ENCODE measurements around the gene FRRS1.

Gene FRRS1

GRCh38 chr1:99675292-99675691 lies 91.1 kb downstream of the FRRS1 start:
- no peak for DNase-seq

DNA sequence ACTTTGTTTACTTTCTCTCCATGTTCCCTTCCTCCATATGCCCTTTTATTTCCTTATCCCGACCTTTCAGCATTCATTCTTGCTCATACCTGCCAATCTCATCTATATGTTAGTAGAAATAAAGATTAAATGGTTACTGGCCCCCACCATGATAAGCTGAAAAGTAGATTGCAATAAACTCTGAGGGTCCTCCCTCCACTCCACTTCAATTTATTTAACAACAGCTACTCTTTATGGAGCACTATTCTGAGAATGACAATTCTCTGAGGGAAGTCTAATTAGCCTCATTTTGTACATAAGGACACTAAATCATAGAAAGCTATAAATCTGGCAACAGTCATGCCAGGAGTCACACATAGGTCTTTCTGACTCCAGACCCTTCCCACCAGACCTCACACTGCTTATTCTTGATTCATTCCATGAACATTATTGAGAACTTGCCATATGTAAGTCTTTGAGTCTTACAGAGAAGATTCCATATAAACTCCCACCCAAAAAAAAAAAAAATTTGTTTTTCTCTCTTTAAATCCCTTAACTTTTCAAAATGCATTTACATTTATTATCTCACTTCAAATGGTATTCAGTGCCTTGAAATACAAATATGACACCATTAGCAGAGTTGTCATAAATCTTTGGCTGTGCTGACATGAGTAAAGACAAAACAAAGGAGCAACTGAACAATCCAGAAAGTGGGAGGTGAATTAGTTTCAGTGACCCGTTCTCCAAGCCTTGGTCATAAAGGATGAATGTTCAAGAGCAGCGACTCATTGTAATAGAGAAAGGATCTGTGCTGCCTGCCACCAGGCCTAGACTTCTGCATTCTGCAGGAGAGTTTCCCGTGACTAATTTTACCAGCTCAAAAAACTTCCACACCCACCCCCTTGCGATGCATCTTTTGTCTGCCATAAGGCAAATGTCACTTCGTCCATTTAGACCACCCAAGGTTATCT lies 92.0 kb downstream of the FRRS1 start:
- no peak for DNase-seq

GRCh38 chr1:99673315-99673714 lies 93.1 kb downstream of the FRRS1 start:
- no peak for DNase-seq

DNA sequence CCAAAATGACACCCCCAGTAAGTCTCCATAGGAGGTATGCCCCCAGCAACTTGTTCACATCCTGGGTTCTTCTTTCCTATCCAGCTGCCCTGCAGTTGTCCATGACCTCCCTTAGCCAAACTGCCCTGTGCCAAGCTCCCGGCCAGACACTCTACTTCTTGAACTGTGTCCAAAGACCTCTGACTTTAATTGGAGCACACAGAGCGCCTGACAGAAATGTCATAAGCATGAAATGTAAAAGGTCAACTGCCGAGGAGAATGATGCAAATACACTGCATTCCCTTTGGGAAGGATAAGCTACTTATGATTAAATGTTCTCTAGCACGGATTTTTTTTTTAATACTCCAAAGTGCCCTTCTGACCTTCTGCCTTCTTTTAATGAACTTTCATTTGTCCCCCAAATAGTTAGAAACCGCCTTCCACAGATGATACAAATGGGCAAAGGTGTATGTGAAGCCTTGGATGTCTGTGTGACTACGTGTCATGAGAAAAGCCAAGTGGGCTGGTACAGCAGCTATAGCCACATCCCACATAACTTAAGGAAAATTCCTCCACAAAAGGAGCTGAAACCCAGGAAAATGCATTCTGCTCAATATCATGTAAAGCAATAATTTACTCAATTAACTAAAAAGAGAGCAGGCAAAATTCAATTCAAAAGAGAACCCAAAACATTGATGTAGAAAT lies 93.8 kb downstream of the FRRS1 start:
- no peak for DNase-seq

DNA sequence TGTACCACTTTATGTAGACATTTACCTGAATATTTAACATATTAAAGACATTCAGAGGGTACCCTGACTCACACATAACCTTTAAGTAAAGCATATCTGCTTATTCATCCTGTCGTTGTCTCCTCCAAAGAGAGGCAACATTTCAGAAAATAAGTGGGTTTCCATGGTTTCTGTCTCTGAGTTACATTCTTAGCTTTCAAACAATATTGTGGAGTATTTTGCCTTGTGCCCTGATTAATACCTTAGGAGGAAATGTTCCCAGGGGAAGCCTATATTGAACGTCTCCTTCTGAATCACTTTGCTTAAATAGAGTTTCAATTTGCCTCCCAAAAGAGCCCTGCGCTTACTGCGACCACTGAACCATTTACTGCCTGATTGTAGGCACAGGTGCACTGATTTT lies 94.4 kb downstream of the FRRS1 start:
- DNase-seq, result no peak

GRCh38 chr1:99670583-99670982 lies 95.9 kb downstream of the FRRS1 start:
- DNase-seq, result no peak

GRCh38 chr1:99669821-99670220 lies 96.6 kb downstream of the FRRS1 start:
- no peak for DNase-seq

GRCh38 chr1:99669376-99669775 lies 97.1 kb downstream of the FRRS1 start:
- DNase-seq, result no peak

DNA sequence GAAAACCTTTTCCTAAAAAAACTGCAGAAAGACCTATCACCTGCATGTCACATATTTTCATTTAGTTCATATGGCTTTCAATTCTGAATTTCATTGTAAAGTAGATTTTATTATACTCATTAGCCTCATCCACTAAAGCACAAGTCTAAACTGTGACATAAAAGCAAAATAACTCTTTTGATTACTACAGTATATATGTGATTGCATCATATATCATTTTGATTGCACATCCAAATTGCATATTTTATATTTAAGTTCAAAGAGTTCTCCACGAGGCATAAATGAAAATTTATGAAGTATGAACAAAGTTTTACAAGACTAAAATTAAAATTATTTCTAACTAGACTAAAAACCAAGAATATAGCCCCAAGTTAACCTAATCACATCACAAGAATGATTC lies 101.2 kb downstream of the FRRS1 start:
- DNase-seq, result no peak

- no peak for DNase-seq
Observed at GRCh38 chr1:99663501-99663900, 102.9 kb downstream of the FRRS1 start.

DNA sequence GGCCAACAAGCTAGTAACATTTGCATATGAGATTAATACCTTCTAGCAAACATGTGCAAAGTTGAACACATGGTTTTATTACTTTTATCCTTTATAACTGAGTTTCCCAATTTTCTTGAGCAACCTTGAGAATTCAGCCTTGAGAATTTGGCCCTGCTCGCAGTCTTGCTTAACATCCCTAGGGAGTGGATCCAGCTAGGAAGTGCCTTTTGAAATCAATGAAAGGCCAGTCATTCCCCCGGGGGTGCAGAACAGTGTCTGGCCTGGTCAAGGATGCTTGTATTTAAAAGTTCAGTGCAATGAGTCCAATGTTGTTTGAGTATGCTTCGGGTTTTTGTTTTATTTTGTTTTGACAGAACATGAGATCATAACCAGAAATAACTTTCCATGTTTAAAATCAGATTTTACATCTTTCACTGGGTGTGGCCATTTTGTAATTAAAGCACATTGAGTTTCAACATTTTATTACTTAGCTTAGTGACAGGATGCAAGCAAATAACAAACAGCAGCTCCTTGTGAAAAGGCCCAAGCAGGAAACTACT lies 103.8 kb downstream of the FRRS1 start:
- DNase-seq, result no peak

DNA sequence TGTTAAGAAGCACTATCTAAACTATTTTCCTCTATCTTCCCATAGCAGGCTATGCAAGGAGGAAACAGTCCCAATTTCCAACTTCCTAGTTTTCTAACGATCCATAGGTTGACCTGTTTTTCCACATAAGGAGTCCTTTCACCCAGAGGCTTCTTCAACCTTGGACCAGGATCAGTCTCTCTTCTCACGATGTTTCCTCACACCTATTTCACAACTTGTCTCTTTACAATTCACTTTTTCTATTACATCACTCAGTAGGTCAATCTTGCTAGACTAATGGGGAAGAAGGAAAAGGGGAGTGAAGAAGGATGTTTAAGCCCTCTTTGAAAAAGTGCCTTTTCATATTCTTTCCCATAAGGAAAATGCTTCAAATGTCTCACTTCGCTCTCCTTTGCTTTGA lies 104.7 kb downstream of the FRRS1 start:
- no peak for DNase-seq

GRCh38 chr1:99660496-99660895 lies 105.9 kb downstream of the FRRS1 start:
- DNase-seq, result no peak

DNA sequence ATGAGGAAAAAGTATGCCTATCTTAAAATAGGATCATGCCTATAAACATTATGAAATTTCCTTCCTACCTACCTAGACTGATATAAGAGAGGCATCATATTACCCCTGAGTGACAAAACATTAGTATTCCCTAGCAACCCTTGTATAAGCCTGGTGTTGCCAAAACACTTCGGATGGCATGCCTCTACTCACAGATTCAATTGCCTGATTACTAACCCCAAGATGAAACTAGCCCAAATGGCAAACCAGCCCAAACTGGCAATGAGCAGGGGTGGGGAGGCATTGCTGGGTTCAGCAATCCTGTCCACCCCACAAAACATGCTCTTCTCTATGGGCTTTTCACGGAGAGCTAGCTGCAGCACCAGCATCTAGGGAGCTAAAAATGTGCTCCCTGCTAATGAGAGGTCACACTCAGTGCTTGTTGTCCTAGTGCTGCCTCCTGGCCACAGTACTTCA lies 106.7 kb downstream of the FRRS1 start:
- DNase-seq, result no peak
